ENCODE results near the gene CFAP47. TPM values are rescaled to one million over a fixed set of nuclear protein-coding genes. Genes with fewer than 3 reads are reported as not detected.

CFAP47 gene
- total RNA-seq, 4 donors from 2014 or later = not detected

DNA sequence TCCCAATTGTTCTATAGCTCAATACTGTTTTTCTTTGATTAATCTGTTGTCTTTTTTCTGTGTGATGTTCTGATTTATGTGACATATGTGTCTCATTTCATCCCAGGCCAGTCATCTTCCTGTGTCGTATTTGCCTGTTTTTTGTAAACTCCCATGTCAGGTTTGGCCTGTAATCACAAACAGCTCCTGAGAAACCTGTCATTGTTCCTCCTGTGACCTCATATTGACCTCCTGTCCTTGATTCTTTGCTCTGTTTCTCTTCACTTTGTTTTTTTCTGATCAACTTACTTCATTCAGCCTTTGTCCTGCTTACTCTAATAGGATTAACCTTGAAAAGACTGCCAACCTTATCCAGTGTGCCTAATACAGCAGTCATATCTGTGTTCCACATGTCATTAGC is 438.3 kb downstream of the CFAP47 start:
- Histone ChIP-seq H3K27ac (no peak overlapping the region), H3K4me3 (no peak overlapping the region), H3K9me3 (no peaks in the 10 kb centered on the region), H3K36me3 (no peaks in the 10 kb centered on the region), H3K27me3 (no peaks in the 10 kb centered on the region), H3K4me1 (no peaks in the 10 kb centered on the region)
- TF ChIP-seq CTCF (IDR thresholded peaks at IDR 0.05) (no peak), POLR2A (IDR thresholded peaks at IDR 0.05) (no peak)
- no peak for DNase-seq

- Histone ChIP-seq H3K4me1 (no peaks in the 10 kb centered on the region), H3K27me3 (no peaks in the 10 kb centered on the region), H3K36me3 (no peaks in the 10 kb centered on the region), H3K9me3 (no peaks in the 10 kb centered on the region), H3K4me3 (no peak overlapping the region), H3K27ac (no peak overlapping the region)
- TF ChIP-seq POLR2A (IDR thresholded peaks at IDR 0.05) (no peak), CTCF (IDR thresholded peaks at IDR 0.05) (no peak)
- no peak for DNase-seq
Observed at GRCh38 chrX:36364262-36364661, 444.7 kb downstream of the CFAP47 start.

- DNase-seq = no peak
- no peak overlapping the region for H3K4me3 ChIP-seq
Observed at GRCh38 chrX:36383495-36383894, 464.0 kb downstream of the CFAP47 start.

GRCh38 chrX:36388901-36389300 is 469.4 kb downstream of the CFAP47 start:
- no peaks in the 10 kb centered on the region for H3K36me3 ChIP-seq
- no peaks in the 10 kb centered on the region for H3K9me3 ChIP-seq
- no peaks in the 10 kb centered on the region for H3K4me1 ChIP-seq
- H3K4me3 ChIP-seq = no peak overlapping the region
- DNase-seq = no peak
- no peaks in the 10 kb centered on the region for H3K27me3 ChIP-seq
- no peak overlapping the region for H3K27ac ChIP-seq
- TF ChIP-seq CTCF (IDR thresholded peaks at IDR 0.05) (no peak), POLR2A (IDR thresholded peaks at IDR 0.05) (no peak)

More at GRCh38 chrX:36383495-36383894, 464.0 kb downstream of the CFAP47 start:
- H3K4me1 ChIP-seq = no peaks in the 10 kb centered on the region
- TF ChIP-seq POLR2A (IDR thresholded peaks at IDR 0.05) (no peak), CTCF (IDR thresholded peaks at IDR 0.05) (no peak)
- H3K27me3 ChIP-seq = no peaks in the 10 kb centered on the region
- no peaks in the 10 kb centered on the region for H3K9me3 ChIP-seq
- no peaks in the 10 kb centered on the region for H3K36me3 ChIP-seq
- H3K27ac ChIP-seq = no peak overlapping the region

- no peak overlapping the region for H3K27ac ChIP-seq
- no peaks in the 10 kb centered on the region for H3K9me3 ChIP-seq
- no peak overlapping the region for H3K4me3 ChIP-seq
- no peak for DNase-seq
- H3K4me1 ChIP-seq = no peaks in the 10 kb centered on the region
- TF ChIP-seq CTCF (IDR thresholded peaks at IDR 0.05) = no peak
- no peaks in the 10 kb centered on the region for H3K27me3 ChIP-seq
- H3K36me3 ChIP-seq = no peaks in the 10 kb centered on the region
Observed at GRCh38 chrX:36401774-36402173, 482.2 kb downstream of the CFAP47 start.

DNA sequence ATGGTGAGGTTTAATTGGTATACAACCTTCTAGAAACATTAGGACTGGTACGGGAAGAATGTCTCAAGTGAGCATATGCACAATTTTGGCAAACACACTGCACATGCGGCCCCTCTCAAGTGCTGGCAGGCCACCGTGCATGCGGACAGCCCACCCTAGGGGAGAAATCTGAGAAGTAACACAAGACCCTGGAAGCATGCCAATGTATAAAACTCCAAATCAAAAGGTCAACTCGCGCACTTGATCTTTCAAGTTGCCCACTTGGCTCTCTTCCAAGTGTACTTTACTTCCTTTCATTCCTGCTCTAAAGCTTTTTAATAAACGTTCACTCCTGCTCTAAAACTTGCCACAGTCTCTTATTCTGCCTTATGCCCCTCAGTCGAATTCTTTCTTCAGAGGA is 488.3 kb downstream of the CFAP47 start:
- Histone ChIP-seq H3K27me3 (no peaks in the 10 kb centered on the region), H3K9me3 (no peaks in the 10 kb centered on the region), H3K36me3 (no peaks in the 10 kb centered on the region), H3K4me3 (no peak overlapping the region), H3K4me1 (no peaks in the 10 kb centered on the region), H3K27ac (no peak overlapping the region)
- DNase-seq = no peak
- TF ChIP-seq POLR2A (IDR thresholded peaks at IDR 0.05) = no peak
- TF ChIP-seq CTCF (IDR thresholded peaks at IDR 0.05) = no peak

All from Peyer's patch (tissue), 4 donors.